AG04449 (cell line): Measurements from ENCODE around the gene FUT8.

ENCODE experiments used
- CTCF ChIA-PET: fragments of 350-600 bp; formaldehyde crosslinking; extraction: SDS; loops from one replicate; lab custom pipeline; 2021; ENCODE audit warnings: antibody characterized with exemption; lab: Yijun Ruan, JAX
- POLR2A ChIA-PET: fragments of 400-600, 350-600 bp; formaldehyde crosslinking; extraction: SDS; loops from one replicate; lab custom pipeline; 2020; ENCODE audit warnings: antibody characterized with exemption, inconsistent platforms; lab: Yijun Ruan, JAX
- DNase-seq: peaks from one replicate; pipeline ENCODE4 v3.0.0-alpha.2; 2010; ENCODE audit warnings: low read depth, low spot score
- H3K4me3 ChIP-seq: 2 replicates; pipeline ENCODE4 v1.5.1; 2011; ENCODE audit warnings: low read depth, mild to moderate bottlenecking, control low read depth, low read length
- TF ChIP-seq, protein P1 (sequence below): IDR thresholded peaks from one replicate; pipeline ENCODE4 v1.5.1; 2011; ENCODE audit warnings: mild to moderate bottlenecking, moderate library complexity, low read length, control low read depth, inconsistent platforms; ENCODE audit not compliant: insufficient read depth; ENCODE audit errors: missing control alignments

FUT8 gene

DNA sequence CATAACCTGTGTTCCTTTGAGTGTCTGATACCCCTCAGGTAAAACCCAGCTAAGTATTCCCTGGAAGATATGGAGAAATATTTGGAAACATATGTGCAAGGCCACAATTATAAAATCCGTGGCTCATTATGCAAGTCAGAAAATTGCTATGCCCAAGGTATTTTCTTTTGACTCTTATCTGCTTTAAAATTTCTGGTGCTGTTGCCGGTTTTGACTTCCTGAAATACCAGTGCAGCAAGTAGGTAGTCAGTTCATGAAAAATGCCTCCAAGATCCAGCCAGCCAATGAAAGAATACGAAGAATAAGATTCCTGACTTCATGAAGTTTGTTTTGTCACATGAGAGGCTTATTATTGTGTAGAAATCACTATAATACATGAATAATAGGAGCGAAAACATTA lies 20.2 kb upstream of the FUT8 start:
- CTCF ChIA-PET, result no interaction called here
- H3K4me3 ChIP-seq, result no peak overlapping the region
- TF ChIP-seq, protein P1, sequence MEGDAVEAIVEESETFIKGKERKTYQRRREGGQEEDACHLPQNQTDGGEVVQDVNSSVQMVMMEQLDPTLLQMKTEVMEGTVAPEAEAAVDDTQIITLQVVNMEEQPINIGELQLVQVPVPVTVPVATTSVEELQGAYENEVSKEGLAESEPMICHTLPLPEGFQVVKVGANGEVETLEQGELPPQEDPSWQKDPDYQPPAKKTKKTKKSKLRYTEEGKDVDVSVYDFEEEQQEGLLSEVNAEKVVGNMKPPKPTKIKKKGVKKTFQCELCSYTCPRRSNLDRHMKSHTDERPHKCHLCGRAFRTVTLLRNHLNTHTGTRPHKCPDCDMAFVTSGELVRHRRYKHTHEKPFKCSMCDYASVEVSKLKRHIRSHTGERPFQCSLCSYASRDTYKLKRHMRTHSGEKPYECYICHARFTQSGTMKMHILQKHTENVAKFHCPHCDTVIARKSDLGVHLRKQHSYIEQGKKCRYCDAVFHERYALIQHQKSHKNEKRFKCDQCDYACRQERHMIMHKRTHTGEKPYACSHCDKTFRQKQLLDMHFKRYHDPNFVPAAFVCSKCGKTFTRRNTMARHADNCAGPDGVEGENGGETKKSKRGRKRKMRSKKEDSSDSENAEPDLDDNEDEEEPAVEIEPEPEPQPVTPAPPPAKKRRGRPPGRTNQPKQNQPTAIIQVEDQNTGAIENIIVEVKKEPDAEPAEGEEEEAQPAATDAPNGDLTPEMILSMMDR, result no peak
- no peak for DNase-seq
- POLR2A ChIA-PET, result no interaction called here

DNA sequence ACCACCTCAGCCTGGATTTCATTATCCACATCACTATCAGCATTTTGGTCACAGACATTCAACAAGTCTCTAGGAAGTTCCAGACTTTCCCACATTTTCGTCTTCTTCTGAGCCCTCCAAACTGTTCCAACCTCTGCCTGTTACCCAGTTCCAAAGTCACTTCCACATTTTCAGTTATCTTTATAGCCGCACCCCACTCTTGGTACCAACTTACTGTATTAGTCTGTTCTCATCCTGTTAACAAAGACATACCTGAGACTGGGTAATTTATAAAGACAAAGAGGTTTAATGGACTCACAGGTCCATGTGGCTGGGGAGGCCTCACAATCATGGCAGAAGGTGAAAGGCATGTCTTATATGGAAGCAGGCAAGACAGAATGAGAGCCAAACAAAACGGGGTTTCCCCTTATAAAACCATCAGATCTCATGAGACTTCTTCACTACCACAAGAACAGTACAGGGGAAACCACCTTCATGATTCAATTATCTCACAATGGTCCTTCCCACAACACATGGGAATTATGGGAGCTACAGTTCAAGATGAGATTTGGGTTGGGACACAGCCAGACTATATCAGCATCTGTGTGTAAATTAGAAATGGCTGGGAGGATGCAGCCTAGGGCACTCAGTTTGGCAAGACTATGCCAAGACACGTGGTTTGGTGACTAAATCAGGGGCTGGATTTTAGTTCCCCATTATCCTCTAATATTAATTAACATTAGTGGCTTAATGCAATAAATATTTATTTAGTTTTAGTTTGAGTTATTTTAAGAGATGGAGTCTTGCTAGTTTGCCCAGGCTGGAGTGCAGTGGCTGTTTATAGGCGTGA lies 16.2 kb upstream of the FUT8 start:
- CTCF ChIA-PET, result no interaction called here
- DNase-seq, result no peak
- POLR2A ChIA-PET, result no interaction called here
- no peak overlapping the region for H3K4me3 ChIP-seq
- TF ChIP-seq, protein P1, result no peak

GRCh38 chr14:65403231-65403630 lies 9.3 kb upstream of the FUT8 start:
- TF ChIP-seq, protein P1, result no peak
- ChIA-PET CTCF (interaction anchor here (0.9 to 1.6 kb wide), 2 partner anchors 8 to 237 kb away, joined by 3 to 7 read pairs; no protein-coding TSS in a partner anchor), POLR2A (no interaction called here)
- DNase-seq, result no peak
- no peak overlapping the region for H3K4me3 ChIP-seq

DNA sequence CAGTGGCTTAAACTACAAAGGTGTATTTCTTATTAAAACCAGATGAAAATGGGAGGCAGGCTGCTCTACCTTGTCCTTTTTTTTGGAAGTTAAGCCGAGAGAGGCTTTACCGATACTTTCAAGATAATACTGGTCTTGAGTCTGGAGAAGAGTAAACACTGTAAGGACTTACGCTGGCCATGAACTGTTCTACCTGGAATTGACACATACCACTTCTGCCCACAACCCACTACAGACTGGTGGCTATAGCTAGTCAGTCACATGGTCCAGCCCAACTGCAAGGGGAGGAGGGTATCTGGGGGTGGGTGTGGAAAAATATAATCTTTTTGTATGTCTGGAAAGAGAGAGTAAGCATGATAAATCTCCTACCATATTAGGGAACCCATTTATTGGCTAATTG lies 4.4 kb upstream of the FUT8 start:
- DNase-seq, result no peak
- CTCF ChIA-PET, result interaction anchor here (1.4 to 11.0 kb wide), 2 partner anchors 14 to 241 kb away, joined by 3 to 229 read pairs; no protein-coding TSS in a partner anchor

DNA sequence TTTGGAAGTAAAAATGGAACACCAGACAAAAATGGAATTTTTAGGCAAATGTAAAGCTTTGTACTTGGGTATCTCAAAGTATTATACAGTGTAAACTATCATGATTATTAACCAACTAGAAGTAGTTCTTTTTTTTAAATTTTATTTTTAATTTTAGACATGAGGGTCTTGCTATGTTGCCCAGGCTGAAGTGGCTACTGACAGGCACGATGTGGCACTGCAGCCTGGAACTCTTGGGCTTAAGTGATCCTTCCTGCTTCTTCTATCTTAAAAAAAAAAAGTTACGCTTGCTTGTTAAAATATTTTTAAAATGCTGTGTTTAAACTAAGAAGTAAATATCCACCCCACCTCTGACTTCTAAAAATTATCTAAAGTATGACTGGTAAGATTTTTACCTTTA lies 1.9 kb upstream of the FUT8 start:
- ChIA-PET CTCF (interaction anchor here (0.8 to 11.0 kb wide), 11 partner anchors 7 to 548 kb away, joined by 3 to 229 read pairs (median 8); no protein-coding TSS in a partner anchor), POLR2A (interaction anchor here (1.2 kb wide), 1 partner anchor 241 kb away, joined by 4 read pairs; no protein-coding TSS in a partner anchor)
- H3K4me3 ChIP-seq, result no peak overlapping the region
- TF ChIP-seq, protein P1, result no peak
- no peak for DNase-seq

More for the DNA sequence above, 4.4 kb upstream of the FUT8 start:
- POLR2A ChIA-PET, result no interaction called here
- TF ChIP-seq, protein P1, result no peak
- H3K4me3 ChIP-seq, result no peak overlapping the region

DNA sequence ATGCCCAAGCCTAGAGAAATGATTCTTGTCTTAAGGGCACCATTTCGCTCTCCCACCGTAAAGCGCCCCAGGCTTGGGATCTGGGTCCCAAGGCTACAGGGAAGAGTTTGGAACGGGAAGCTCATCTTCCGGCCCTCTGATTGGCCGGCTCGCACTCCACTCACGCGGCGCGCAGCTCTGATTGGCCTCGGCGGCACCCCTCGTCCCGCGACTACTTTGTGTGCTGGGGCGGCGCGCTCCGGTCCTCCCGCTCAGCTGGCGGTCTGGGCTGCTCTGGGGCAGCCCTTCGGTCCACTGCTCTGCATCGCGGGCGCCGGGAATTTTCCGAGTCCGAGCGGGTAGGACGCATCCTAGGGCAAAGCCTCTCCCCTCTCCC lies 886 bp upstream of the FUT8 start:
- TF ChIP-seq, protein P1, result no peak
- POLR2A ChIA-PET, result interaction anchor here (0.9 to 1.6 kb wide), 8 partner anchors 79 to 242 kb away, joined by 3 to 10 read pairs (median 4); no protein-coding TSS in a partner anchor
- CTCF ChIA-PET, result interaction anchor here (0.7 to 11.0 kb wide), 29 partner anchors 8 to 660 kb away, joined by 3 to 229 read pairs (median 5); no protein-coding TSS in a partner anchor
- DNase-seq, result no peak
- H3K4me3 ChIP-seq, result peak overlapping the region; percentile 84
